Stomach (tissue), 9 donors: ENCODE measurements around the gene CECR2. TPM values are rescaled to one million over a fixed set of nuclear protein-coding genes. Genes with fewer than 3 reads are reported as not detected.

ENCODE experiments used
- DNase-seq, 2 donors: peaks; one replicate each; pipeline versions ENCODE4 v3.0.0 to v3.0.0-alpha.2; 2013 to 2019
- H3K27ac ChIP-seq, 5 donors: fragments of 200-600 bp in 4 of 5; sonication (generic) in 4 of 5; one replicate each; pipeline ENCODE4 v1.5.1; 2013 to 2019; ENCODE audit warnings: mild to moderate bottlenecking in 1 of 5, moderate library complexity in 1 of 5
- H3K27me3 ChIP-seq, 3 donors: fragments of 200-600 bp; sonication (generic); one replicate each; pipeline ENCODE4 v1.5.1; 2017 to 2019; ENCODE audit warnings: mixed run types in 1 of 3
- H3K36me3 ChIP-seq, 4 donors: fragments of 200-600 bp; sonication (generic); 1 replicate in 3 of 4; 2 replicates in 1 of 4; pipeline ENCODE4 v1.5.1; 2016 to 2019
- H3K4me1 ChIP-seq, 4 donors: fragments of 200-600 bp; sonication (generic); one replicate each; pipeline ENCODE4 v1.5.1; 2016 to 2019
- H3K4me3 ChIP-seq, 4 donors: fragments of 200-600 bp; sonication (generic) in 3 of 4; one replicate each; pipeline ENCODE4 v1.5.1; 2016 to 2019; ENCODE audit warnings: mild to moderate bottlenecking in 1 of 4
- H3K9me3 ChIP-seq, 4 donors: fragments of 200-600 bp; sonication (generic); one replicate each; pipeline ENCODE4 v1.5.1; 2016 to 2019
- CTCF ChIP-seq, 7 experiments: fragments of 450-650 bp in 4 of 7; fragments of 200-600 bp in 3 of 7; sonication (generic) in 3 of 7; IDR thresholded peaks; one replicate each; pipeline ENCODE4 v1.5.1; 2016 to 2019; ENCODE audit warnings: antibody characterized with exemption in 7 of 7, control low read depth in 2 of 7, mild to moderate bottlenecking in 1 of 7
- EP300 ChIP-seq: sonication (generic); formaldehyde crosslinking; IDR thresholded peaks from one replicate; pipeline ENCODE4 v1.6.1; 2017; ENCODE audit warnings: antibody characterized with exemption
- POLR2A ChIP-seq, 4 donors: fragments of 450-650 bp; IDR thresholded peaks; one replicate each; pipeline ENCODE4 v1.6.1; 2016; ENCODE audit warnings: antibody characterized with exemption in 4 of 4, control low read depth in 2 of 4, mild to moderate bottlenecking in 1 of 4, moderate library complexity in 1 of 4
- POLR2AphosphoS5 ChIP-seq, 3 donors: sonication (generic); formaldehyde crosslinking; IDR thresholded peaks; one replicate each; pipeline ENCODE4 v1.6.1; 2016; ENCODE audit warnings: antibody characterized with exemption in 3 of 3
- WGBS, 5 donors: extraction: QIAGEN DNeasy Blood & Tissue Kit in 3 of 5; methylation state at CpG; one replicate each; pipeline versions ENCODE4 v1.1.5 to v1.1.7; 2013 to 2018; 5-methylcytosine and 5-hydroxymethylcytosine counted together
- intact Hi-C: fragments of 100-400 bp; cut with DNase I; formaldehyde crosslinking; loops from one replicate; pipeline ENCODE4 v1.15.1; 2023; ENCODE audit warnings: low total_unique reads
- polyA plus RNA-seq, 3 donors: library from polyadenylated mRNA; stranded (reverse); fragments of 200-250 nt; gene quantifications; one replicate each; pipeline ENCODE4 v1.2.3, GENCODE V29; 2013
- total RNA-seq, 5 donors: library from RNA; depleted of rRNA; stranded (reverse); fragments of >200 nt; gene quantifications; one replicate each; pipeline versions ENCODE4 v1.1.0 to v1.2.3, GENCODE V29; 2014 to 2016
- donor health status: healthy with polysubstance abuse.
- donor health status: Bipolar disorder and iron deficiency.
- donor health status: healthy.

Gene CECR2
- total and polyA plus RNA-seq, 8 donors, result 0.13 to 3.1 (median 0.44) TPM; not detected in 1

- H3K27ac ChIP-seq, result no peak overlapping the region
- no peaks in the 10 kb centered on the region for H3K27me3 ChIP-seq
- no peaks in the 10 kb centered on the region for H3K9me3 ChIP-seq
- H3K4me1 ChIP-seq, result no peaks in the 10 kb centered on the region
- no peak for DNase-seq
- intact Hi-C loops, result no loop called here
- H3K4me3 ChIP-seq, result no peak overlapping the region
- peaks cover 65 to 89% (median 79%) of the 10 kb centered on the region in 4 donors for H3K36me3 ChIP-seq
- 83 to 90% (median 87%) methylated on average over 5 of the region's 5 CpGs for WGBS, 5 donors
- TF ChIP-seq POLR2AphosphoS5 (IDR thresholded peaks at IDR 0.05) (no peak), POLR2A (IDR thresholded peaks at IDR 0.05) (no peak), EP300 (no peak), CTCF (IDR thresholded peaks at IDR 0.05) (no peak)
Observed at GRCh38 chr22:17592201-17592600, 222.9 kb downstream of the CECR2 start.

GRCh38 chr22:17596226-17596625 is 227.0 kb downstream of the CECR2 start:
- intact Hi-C loops, result no loop called here
- DNase-seq, result no peak
- Histone ChIP-seq H3K9me3 (no peaks in the 10 kb centered on the region), H3K4me3 (no peak overlapping the region), H3K27ac (no peak overlapping the region), H3K27me3 (no peaks in the 10 kb centered on the region), H3K36me3 (peaks cover 97 to 100% (median 98%) of the 10 kb centered on the region in 4 donors), H3K4me1 (no peaks in the 10 kb centered on the region)
- WGBS, 5 donors, result 93 to 100% (median 97%) methylated on average over 4 to 6 of the region's 6 CpGs
- TF ChIP-seq POLR2A (IDR thresholded peaks at IDR 0.05) (no peak), CTCF (IDR thresholded peaks at IDR 0.05) (no peak), POLR2AphosphoS5 (IDR thresholded peaks at IDR 0.05) (no peak), EP300 (no peak)

- 93 to 100% (median 96%) methylated on average over 2 of the region's 2 CpGs for WGBS, 5 donors
- peaks cover 0 to 6% (median 0%) of the 10 kb centered on the region in 4 donors for H3K4me1 ChIP-seq
- DNase-seq, result no peak
- H3K36me3 ChIP-seq, result peaks cover 88 to 97% (median 92%) of the 10 kb centered on the region in 4 donors
- TF ChIP-seq CTCF (IDR thresholded peaks at IDR 0.05) (no peak), POLR2A (IDR thresholded peaks at IDR 0.05) (no peak), POLR2AphosphoS5 (IDR thresholded peaks at IDR 0.05) (no peak), EP300 (no peak)
- H3K27me3 ChIP-seq, result no peaks in the 10 kb centered on the region
- no peak overlapping the region for H3K27ac ChIP-seq
- no peaks in the 10 kb centered on the region for H3K9me3 ChIP-seq
- intact Hi-C loops, result no loop called here
- no peak overlapping the region for H3K4me3 ChIP-seq
Observed at GRCh38 chr22:17597217-17597616, 228.0 kb downstream of the CECR2 start.

GRCh38 chr22:17598318-17598717 is 229.1 kb downstream of the CECR2 start:
- intact Hi-C loops, result no loop called here
- H3K27me3 ChIP-seq, result no peaks in the 10 kb centered on the region
- TF ChIP-seq EP300 (no peak), CTCF (IDR thresholded peaks at IDR 0.05) (no peak), POLR2AphosphoS5 (IDR thresholded peaks at IDR 0.05) (no peak), POLR2A (IDR thresholded peaks at IDR 0.05) (no peak)
- peaks cover 0 to 6% (median 0%) of the 10 kb centered on the region in 4 donors for H3K4me1 ChIP-seq
- peaks cover 77 to 97% (median 87%) of the 10 kb centered on the region in 4 donors for H3K36me3 ChIP-seq
- H3K27ac ChIP-seq, result no peak overlapping the region
- WGBS, 5 donors, result 95 to 97% (median 97%) methylated on average over 4 of the region's 4 CpGs
- no peak for DNase-seq
- H3K9me3 ChIP-seq, result no peaks in the 10 kb centered on the region
- H3K4me3 ChIP-seq, result no peak overlapping the region
